ENCODE data around the gene KCNH2.

- TF ChIP-seq CTCF (IDR thresholded peaks at IDR 0.05) (peak; percentile 89 to 95 (median 94)), POLR2A (IDR thresholded peaks at IDR 0.05) (no peak)
Measured at GRCh38 chr7:150898475-150899011, 79.6 kb downstream of the KCNH2 start.
